ENCODE data around the gene INHBC.

INHBC gene

DNA sequence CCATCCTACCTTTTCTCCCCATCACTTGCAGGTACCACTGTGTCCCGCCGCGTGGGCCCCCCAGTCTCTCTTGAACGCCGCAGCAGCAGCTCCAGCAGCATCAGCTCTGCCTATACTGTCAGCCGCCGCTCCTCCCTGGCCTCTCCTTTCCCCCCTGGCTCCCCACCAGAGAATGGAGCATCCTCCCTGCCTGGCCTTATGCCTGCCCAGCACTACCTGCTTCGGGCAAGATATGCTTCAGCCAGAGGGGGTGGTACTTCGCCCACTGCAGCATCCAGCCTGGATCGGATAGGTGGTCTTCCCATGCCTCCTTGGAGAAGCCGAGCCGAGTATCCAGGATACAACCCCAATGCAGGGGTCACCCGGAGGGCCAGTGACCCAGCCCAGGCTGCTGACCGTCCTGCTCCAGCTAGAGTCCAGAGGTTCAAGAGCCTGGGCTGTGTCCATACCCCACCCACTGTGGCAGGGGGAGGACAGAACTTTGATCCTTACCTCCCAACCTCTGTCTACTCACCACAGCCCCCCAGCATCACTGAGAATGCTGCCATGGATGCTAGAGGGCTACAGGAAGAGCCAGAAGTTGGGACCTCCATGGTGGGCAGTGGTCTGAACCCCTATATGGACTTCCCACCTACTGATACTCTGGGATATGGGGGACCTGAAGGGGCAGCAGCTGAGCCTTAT lies 35.8 kb downstream of the INHBC start:
- DNase-seq: no peak

DNA sequence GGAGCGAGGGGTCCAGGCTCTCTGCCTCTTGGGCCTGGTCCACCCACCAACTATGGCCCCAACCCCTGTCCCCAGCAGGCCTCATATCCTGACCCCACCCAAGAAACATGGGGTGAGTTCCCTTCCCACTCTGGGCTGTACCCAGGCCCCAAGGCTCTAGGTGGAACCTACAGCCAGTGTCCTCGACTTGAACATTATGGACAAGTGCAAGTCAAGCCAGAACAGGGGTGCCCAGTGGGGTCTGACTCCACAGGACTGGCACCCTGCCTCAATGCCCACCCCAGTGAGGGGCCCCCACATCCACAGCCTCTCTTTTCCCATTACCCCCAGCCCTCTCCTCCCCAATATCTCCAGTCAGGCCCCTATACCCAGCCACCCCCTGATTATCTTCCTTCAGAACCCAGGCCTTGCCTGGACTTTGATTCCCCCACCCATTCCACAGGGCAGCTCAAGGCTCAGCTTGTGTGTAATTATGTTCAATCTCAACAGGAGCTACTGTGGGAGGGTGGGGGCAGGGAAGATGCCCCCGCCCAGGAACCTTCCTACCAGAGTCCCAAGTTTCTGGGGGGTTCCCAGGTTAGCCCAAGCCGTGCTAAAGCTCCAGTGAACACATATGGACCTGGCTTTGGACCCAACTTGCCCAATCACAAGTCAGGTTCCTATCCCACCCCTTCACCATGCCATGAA lies 36.5 kb downstream of the INHBC start:
- DNase-seq: no peak

DNA sequence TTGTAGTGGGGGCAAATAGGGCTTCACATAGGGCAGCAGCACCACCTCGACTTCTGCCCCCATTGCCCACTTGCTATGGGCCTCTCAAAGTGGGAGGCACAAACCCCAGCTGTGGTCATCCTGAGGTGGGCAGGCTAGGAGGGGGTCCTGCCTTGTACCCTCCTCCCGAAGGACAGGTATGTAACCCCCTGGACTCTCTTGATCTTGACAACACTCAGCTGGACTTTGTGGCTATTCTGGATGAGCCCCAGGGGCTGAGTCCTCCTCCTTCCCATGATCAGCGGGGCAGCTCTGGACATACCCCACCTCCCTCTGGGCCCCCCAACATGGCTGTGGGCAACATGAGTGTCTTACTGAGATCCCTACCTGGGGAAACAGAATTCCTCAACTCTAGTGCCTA lies 37.1 kb downstream of the INHBC start:
- DNase-seq: no peak

DNA sequence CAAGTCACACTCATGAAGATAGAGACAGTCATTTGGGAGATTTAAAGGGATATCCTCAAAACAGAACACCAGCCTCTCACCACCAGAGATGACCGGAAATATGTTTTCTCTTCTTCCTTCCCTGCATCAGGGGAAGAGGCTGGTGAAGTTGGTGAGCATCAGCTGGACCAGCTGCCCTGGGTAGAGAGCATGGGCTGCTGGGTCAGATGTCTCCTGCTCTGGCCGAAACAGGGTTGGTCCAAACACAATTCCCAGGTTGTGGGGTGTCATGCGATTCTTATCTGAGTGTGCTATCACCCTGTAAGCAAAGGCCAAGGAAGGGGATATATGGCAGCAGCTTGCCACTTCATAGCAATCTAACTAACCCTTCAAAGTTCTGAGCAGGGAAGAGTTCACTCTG lies 37.8 kb downstream of the INHBC start:
- no peak for DNase-seq

DNA sequence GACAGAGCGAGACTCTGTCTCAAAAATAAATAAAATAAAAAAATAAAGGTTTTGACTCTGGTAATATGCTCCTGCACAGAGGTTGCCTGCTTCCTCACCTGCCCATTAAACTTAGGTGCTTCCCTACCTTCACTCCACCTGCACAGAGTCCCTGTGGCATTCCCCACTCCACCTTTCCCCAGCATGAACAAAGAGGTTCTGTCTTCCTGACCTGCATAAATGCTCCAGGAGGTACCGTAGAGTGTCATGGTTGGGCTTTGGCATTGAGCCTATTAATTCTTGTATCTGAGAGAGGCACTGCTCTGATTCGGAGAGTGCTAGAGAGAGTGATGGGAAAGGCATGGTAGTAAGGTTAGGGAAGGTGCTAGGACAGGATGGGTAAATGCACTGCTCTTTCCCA lies 38.8 kb downstream of the INHBC start:
- no peak for DNase-seq

DNA sequence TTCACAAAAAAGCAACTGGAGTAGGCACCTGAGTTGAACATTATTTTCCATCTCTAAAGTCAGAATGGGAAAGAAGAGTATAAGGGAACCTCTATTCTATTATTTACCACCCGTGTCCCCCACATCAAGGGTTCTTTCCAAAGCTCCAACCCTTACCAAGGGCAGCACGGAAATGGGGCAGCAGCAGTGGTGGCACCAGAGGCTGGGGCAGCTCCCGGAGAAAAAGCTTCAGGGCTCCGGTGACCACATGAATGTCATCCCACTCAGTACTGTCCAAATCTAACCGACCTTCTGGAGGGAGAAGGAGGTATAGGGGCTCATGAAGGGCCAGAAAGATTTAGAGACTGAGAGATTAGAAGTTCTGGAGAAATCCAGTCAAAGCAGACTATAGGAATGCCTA lies 39.3 kb downstream of the INHBC start:
- DNase-seq: no peak

DNA sequence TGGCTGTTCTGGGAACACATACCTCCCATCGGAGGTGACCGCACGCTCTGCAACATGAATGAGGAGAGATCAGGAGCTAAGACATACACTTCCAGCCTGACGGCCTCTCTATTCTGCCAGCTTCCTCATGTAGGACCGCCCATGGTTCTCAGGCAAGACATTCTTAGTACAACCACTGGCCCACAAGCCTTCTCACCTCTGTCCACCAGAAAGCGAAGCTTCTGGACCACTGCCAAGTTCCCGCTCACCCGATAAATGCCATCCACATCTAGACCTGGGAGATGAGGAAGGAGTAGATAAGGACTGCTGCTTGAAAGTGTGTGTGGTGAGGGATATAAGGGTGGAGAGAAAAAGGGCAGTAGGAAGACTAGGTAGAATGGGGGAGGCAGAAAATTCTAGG lies 39.8 kb downstream of the INHBC start:
- DNase-seq: no peak

DNA sequence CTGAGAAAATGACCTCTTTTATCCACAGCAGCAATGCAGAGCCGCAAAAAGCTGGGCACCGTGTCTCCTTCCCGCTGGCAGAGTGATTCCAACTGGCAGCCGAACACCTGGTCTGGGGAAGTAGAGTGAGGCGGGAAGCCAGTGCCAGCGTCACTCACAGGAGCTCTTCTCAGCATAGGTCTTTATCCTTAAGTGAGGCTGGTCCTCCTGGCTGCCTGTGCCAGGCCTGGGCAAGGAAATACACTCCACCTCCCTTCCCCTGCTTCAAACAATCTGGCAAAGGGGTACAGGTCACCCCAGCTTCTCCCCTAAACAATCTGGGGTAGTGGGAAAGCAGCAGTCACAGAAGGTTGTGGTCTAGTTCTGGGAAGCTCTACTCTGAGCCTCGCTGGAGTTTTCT lies 40.3 kb downstream of the INHBC start:
- DNase-seq: no peak

DNA sequence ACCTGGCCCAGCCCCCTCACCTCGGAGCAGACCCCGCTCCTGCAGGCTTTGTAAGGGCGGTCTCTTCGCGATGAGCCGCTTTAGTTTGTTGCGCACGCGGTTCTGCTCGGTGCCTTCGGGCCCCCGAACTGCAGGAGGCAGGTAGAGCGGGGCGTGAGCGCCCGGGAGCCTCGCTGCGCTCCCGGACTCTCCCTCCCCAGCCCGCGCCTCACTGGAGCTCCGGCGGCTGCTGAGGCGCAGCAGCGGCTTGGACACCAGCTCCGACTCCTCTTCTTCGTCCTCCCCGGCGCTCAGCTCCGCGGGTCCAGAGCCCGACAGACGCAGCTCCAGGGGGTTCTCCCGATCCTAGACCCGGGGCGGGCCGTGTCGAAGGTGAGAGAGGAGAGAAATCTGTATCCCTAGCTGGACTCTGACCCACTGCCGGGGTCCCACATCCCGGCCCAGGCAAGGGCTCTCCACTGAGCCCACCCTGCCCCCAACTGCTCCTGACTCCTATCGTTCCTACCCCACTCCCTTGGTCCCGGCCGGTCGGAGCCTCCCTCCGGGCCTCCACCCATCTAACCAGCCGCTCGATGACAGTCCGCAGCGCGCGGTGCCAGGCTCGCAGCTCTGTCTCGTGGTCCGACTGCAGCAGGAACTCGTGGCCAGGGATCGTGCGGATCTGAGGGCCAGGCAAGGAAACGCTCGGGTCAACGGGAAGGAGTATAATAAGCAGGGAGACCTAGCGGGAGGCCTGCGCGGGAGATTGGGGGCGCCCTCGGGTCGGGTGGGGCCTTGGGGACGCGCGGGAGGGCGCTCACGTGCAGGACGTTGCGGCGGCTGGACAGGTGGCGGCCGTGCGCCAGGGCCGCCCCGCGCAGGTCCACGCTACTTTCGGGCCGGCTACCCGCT lies 40.9 kb downstream of the INHBC start:
- DNase-seq: peak; percentile 74

DNA sequence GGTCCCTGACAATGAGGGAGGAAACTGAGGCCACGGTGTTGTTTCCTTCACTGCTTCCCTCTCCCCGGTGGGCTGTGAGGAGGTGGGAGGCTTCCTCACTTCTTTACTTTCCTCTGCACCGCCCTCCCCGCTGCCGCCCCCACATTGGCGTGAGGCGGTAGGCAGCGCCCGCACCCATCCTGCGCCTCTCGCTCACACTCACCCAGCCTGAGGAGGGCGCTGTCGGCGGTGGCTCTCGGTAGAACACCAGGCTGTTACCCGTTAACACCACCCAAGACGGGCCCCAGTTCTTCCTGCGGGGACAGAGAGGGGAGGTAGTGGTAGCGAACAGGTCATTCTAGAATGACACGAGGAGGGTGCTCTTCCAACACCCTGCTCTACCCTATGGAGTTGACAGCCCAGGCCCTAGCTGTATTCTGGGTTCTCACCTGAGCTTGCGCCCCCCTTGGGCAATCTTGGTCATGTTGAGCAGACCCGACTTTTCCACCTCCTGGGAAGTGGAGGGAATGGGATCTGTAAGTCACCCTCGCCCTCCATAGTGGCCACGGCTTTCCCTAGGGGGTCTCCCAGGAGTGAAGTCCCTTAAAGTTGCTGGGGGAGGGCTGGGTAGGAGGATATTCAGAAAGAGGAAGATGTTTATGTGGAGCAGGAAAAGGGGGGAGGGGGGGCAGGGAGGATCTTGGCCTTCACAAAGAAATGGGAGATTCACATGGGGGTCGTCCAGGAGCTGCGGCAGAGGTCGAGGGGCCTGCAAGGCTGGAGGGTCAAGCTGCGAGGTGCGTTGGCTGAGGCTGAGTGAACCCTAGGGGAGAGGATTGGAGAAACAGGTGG lies 41.8 kb downstream of the INHBC start:
- no peak for DNase-seq

DNA sequence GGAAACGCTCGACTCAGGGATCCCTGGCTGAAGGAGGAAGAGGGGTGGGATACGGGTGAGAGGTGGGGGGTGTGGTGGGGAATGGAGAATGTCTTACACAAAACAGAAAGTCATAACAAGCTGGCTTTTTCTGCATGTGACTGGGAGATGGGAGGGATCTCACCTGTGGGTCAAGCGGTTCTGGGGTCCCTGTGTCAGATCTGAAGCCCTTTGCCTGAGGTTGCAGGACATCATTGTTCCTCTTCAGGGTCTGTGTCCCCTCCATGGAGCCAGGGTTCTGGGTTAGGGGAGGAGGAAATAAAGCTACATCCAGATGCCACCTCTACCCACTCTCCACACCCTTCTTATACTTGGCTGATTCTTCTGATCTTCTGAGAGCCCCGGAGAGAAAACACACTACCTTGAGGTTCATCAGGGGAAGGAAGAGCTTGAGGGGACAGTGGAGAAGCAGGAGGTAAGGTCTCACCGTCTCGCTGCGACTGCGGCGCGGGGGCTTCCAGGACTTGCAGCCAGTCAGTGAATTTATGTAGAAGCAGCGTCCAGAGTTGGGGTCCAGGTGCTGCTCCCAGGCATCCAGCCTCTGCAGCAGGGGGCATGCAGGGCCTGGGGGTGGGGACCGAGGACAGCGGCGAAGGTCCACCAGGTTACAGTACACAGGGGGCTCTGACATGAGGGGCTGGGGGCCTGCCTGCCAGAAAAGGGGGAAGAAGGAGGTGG lies 42.6 kb downstream of the INHBC start:
- no peak for DNase-seq

DNA sequence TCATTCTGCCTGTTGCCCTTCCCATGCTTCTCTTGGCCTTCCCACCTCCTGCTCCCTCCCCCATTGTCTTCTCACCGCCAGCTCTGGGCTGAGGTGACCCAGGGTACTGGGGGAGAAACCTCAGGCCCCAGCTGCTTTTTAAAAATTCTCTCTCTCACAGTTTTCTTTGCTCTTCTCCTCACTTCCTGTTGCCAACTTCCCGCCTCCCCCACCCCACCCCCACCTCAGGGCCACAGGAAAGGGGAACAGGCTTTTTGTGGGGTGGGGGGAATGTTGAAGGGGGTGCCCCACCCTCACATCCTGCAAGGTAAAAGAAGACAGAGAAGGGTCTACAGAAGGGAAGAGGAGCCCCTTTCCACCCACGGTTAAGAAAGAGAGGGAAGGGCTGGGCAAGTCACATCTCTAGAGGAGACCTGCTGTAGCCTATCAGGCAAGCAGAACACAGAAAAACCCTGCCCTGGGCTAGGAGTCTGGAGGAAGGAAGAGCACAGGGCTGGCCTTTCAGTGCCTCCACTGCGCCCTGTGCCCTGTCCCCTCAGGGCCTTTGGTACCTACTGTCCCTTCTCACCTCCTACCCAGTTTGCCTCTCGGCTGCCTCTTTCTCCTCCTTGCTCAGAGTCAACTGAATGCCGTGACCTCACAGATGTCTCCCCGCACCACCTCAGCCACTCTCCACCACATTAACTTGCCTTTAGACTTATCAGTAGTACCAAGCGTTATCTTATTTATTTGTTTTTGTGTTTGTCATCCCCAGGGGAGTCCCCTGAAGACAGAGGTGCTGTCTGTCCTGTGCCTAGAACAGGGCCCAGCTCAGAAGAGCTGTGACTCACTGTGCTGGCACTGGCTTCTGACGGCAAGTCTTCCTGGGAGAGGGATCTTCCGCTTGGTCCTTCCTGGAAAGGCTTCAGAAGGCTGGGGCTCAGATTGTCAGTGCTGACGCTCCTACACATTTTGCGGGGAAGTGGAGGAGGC lies 43.4 kb downstream of the INHBC start:
- DNase-seq: no peak

DNA sequence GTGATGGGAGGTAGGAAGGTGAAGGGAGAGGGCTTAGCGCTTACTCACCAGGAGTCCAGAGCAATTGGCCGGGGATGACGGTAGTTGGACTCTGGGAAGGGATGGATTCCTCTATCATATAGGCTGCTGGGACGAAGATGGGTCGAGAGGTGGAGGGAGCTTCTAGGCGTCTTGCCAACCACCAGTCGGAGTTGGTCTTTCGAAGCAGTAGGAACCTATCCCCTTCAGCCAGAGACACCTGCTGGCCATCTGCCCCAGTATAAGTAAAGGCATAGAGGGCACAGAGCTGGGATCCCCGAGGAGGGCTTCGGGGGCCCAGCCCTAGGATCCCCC lies 44.4 kb downstream of the INHBC start:
- DNase-seq: no peak

DNA sequence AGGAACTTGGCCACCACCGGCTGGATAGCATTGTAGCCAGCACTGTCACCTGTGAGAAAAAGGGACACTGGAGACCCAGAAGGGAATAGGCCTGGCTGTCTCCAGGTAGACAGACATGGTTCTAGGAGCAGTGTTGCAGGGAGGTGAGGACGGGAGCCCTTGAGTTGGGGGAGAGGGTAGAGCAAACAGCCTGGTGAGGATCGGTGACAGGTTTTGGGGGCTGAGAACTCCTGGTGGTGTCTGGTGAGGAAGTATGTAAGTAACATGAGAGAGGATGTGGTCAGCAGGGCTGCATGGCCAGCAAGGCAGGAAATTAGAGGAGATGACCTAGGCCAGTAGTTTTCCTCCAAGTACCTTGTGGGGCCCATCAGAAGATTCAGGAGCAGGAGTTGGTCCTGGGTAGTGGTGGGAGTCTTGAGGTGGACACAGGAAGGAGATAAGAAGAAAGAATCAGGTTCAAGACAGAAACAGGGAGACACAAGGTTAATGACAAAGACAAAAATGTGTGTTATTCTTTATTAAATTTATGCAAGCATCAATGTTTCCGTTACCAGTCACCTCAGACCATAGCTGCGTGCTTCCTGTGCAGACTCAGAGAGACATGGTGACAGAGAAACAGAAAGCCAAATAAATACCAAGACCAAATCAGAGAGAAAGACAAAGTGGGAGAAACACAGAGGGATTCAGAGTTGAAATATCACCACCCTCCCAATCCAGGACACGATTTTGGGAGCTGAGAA lies 45.0 kb downstream of the INHBC start, which contains the start of gene ARHGAP9:
Gene ARHGAP9, minus strand, starts transcription at position 491 of the 740 bp plus-strand sequence. Its CDS starts 460 bp downstream, at position 31.
- no peak for DNase-seq

DNA sequence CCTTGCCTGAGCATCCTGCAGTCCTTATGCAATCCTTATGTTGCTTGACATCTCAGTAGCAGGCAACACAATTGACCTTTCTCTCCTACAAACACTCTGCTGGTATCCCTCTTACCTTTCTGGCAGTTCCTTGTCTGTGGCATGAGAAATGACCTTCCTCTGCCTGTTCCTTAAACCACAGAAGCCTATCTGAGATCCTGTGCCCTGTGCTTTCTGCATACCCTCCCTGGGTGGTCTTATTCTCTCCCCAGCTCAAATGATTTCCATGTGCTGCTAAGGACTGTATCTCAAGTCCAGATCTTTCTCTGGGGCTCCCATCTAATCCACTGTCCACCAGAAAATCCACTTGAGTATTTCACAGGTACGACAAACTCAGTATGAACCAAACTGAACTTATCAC lies 47.1 kb downstream of the INHBC start:
- no peak for DNase-seq

DNA sequence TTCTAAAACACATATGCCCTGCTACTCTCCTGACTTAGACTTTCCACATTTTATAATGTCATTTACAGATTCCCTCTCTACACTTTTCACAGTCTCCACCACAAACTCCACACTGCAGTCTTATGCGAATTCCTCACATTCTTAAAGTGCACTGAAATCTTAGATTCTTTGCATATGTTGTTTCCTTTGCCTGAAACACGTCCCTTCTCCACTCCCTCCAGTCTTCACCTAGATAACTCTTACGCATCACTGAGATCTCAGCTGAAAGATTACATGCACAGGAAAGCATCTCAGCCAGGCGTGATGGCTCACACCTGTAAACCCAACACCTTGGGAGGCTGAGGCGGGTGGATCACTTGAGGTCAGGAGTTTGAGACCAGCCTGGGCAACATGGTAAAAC lies 48.9 kb downstream of the INHBC start:
- no peak for DNase-seq

DNA sequence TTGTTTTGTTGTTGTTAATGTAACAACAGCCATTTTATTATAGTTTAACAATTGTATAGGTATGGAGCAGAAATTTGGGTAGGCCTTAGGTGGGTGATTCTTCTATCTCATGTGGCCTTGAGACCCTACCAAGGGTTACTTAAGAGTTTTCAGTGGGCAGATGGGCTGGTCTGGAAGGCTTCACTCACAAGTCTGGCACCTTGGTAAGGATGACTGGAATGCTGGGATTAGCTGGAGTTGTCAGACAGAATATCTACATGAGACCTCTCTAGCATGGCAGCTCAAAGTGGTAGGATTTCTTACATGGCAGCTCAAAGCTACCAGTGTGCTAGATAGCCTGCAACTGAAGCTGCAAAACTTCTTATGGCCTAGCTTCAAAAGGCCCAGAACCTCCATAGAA lies 51.1 kb downstream of the INHBC start:
- no peak for DNase-seq

DNA sequence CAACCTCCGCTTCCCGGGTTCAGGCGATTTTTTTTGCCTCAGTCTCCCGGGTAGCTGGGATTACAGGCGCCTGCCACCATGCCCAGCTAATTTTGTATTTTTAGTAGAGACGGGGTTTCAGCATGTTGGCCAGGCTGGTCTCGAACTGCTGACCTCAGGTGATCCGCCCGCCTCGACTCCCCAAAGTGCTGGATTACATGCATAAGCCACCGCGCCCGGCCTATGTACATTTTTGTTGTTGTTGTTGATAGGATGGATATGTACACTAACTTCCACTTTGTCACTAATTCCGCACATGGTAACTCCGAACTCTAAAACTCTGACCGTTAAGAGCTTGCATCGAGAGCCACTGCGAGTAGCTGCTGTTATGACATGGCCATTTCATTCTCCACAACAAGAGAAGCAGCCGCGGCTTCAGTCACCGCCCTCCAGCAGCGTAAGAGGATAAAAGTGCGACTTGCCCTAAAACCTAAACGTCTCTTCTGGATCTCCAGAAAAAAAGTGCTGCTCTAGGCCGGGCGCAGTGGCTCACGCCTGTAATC lies 52.5 kb downstream of the INHBC start:
- no peak for DNase-seq

DNA sequence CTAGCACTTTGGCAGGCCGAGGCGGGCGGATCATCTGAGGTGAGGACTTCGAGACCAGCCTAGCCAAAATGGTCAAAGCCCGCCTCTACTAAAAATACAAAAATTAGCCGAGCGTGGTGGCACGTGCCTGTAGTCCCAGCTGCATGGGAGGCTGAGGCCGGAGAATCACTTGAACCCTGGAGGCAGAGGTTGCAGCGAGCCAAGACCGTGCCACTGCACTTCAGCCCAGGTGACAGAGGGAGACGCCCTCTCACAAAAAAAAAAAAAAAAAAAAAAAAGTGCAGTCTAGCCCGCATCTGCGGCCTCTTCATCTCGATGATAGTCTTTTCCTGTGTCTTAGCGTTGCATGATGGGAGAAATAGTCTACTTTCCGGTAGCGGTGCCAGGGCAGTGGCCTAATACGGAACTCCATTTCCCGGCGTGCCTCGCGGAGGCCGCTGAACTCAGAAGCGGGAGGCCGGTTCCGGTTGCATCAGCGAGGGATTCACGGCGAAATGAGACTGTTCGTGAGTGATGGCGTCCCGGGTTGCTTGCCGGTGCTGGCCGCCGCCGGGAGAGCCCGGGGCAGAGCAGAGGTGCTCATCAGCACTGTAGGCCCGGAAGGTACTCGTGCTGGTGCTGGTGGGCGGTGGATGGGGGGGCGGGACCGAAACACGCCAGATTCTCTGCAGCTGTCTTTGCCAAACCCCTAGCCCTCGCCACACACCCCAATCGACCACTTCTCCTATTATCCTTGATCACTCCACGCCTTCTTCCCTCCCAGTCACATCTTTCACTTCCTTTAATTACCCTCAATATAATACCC lies 53.2 kb downstream of the INHBC start, which contains the start of gene MARS1:
Gene MARS1, plus strand, starts transcription at position 472 of the 805 bp plus-strand sequence. Its CDS starts 23 bp downstream, at position 495.
- peak; percentile 92 for DNase-seq

Measured in retina (tissue), 1 donor.